ENCODE results near the gene SLC12A5.

- TF ChIP-seq POLR2AphosphoS5 (IDR thresholded peaks at IDR 0.05) (no peak), CTCF (IDR thresholded peaks at IDR 0.05) (no peak)
Measured at GRCh38 chr20:46088409-46089166, 59.6 kb downstream of the SLC12A5 start.

Measured in transverse colon (tissue), 4 donors.